Activated effector memory CD4-positive, alpha-beta T cell treated with Interleukin-2 at 50 U/mL for 16 hours (primary cell): ENCODE data around the gene LYAR.

ENCODE experiments used
- DNase-seq: peaks from one replicate; pipeline ENCODE4 v3.0.0-alpha.2; 2020

Gene LYAR

GRCh38 chr4:4315461-4316149 lies 25.7 kb upstream of the LYAR start:
- DNase-seq: no peak

GRCh38 chr4:4311193-4311592 lies 21.2 kb upstream of the LYAR start:
- DNase-seq: no peak

DNA sequence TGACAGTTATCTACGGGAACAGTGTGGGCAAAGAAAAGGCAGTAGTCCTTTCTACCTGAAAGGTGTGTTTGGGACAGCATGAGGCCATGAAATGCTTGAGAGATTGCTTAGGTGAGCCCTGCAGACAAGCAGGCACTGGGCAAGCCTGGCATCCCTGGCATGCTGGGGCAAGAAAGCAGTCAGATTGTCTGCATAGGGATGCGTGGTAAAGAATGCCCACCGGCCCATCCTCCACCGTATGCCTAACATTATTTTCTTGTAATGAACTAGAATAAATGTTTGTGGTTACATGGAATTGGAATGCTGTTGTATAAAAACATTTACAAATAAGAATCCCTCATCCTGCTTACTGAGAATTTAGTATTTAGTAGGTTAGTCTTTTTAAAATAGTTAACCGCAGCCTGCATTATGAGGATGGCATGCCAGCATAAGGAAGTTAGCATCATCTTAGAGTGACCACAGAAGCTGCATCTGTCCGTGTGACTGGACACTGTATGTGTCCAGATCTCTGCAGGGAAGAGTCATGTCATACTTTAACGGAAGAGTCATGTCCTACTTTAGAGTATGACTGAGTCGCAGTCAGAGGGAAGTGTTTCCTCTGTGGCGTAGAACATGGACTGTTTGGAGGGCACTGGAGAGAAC lies 19.0 kb upstream of the LYAR start:
- DNase-seq: no peak

DNA sequence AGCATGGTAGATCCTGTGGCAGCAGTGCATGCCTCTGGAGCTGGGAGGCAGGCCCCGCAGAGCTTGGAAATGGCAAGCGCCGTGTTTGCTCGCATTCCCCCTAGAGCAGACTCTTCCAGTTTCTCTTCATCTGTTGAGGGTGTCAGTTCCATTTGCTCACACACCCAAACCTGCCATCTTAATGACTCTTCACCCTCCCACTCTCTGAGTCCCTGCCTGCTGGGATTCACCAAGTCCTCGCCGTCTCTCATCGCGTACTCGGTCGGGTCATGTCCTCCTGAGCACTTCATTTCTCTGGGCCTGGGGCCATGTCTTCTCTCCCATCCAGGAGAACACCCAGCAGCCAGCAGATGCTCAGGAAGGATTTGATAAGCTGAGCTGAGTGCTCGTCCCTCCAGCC lies 17.0 kb upstream of the LYAR start:
- no peak for DNase-seq

- no peak for DNase-seq
These were observed 12.5 kb upstream of the LYAR start for GRCh38 chr4:4302416-4302815.

DNA sequence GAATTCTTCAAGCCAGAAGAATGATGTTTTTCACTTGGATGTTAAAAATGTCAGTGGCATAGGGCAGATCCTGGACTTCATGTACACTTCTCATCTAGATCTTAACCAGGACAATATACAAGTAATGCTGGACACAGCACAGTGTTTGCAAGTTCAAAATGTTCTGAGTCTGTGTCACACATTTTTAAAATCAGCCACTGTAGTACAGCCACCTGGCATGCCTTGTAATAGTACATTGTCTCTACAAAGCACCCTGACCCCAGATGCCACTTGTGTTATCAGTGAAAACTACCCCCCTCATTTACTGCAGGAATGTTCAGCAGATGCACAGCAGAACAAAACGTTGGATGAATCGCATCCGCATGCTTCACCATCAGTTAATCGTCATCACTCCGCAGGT lies 12.0 kb upstream of the LYAR start:
- DNase-seq: no peak

- no peak for DNase-seq
These were observed 9.1 kb upstream of the LYAR start for GRCh38 chr4:4299006-4299405.

DNA sequence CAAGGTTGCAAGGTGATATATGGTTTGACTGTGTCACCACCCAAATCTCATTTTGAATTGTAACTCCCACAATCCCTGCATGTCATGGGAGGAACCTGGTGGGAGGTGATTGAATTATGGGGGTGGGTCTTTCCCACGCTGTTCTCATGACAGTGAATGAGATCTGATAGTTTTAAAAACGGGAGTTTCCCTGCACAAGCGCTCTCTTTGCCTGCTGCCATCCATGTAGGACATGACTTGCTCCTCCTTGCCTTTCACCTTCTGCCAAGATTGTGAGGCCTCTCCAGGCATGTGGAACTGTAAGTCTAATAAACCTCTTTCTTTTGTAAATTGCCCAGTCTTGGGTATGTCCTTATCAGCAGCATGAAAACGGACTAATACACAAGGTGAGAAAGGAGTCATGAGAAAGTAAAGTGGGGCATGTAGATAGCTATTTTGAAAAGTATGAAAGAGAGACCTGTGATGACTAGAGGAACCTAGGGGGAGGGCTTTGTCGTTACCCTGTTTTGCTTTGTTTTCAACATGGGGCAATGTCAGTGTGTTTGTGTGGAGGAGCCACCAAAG lies 6.4 kb upstream of the LYAR start:
- no peak for DNase-seq

DNA sequence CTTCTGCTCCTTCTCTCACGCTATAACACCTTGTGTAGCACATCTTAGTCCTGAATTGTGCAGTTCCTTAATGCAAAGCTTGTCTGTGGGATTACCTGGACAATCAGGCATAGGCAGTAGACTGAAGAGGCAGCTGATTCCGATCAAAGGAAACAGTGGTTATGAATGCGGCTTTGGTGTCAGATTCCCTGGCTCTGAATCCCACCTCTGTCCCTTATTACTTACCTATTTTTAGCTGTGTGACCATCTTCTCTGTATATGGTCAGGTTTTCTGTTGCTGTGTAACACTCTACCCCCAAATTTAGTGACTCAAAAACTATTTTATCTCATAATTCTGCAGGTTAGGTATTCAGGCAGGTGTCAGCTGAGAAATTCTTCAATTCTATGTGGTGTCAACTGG lies 3.3 kb upstream of the LYAR start:
- DNase-seq: no peak

GRCh38 chr4:4289597-4289940 lies 385 bp downstream of the LYAR start:
- no peak for DNase-seq

GRCh38 chr4:4289055-4289454 lies 899 bp downstream of the LYAR start:
- DNase-seq: no peak

DNA sequence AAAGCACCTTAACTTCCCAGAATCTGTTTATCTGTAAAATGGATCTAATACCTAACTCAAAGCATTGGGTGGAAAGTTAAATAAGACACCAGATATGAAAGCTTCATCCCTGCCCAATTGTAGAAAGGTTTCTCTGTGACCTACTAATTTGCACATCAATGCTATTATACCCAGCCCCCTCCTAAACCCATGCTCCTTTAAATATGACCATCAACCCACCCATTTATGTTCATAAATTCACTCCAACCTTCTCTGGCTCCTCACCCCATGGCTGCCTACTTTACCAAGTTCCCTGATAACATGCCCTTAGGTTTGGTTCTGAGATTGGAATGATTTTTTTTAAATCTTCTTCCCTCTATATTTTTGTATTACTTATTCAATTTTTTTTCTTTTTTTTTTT lies 1.9 kb downstream of the LYAR start:
- no peak for DNase-seq

DNA sequence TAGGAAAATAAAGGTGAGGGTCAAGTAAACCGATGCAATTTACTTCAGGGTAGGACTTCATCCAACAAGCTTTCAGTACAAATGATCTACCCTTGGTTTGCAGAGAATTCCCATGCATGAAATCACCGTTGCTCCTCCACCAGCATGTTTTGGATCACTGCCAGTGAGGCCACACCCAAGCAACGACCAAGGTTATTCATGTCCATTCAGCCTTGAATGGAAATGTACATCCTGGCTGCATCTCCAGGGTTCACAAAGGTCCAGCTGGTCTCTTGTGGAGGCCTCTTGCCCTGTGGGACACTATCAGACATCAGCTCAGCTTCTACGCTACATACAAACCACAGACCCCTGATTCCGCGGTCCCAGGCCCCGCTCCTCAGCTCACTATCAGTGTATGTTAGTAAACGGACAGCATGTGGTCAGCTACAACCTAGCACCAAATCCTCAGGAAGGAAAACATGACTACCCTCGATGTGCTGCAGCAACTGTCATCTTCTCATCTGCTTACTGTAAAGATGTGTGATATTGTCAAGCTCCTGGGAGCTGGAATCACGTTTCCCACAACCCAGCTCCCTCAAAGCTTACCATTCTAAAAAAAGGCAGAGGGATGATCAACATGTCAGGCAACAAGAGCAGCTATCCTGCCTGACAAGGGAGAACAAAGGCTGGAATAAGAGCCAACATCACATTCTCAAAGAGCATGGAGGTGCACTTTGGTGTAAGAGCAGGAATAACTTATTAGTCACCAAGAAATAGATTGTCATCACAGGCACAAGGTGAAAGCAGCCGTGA lies 4.9 kb downstream of the LYAR start:
- DNase-seq: no peak

DNA sequence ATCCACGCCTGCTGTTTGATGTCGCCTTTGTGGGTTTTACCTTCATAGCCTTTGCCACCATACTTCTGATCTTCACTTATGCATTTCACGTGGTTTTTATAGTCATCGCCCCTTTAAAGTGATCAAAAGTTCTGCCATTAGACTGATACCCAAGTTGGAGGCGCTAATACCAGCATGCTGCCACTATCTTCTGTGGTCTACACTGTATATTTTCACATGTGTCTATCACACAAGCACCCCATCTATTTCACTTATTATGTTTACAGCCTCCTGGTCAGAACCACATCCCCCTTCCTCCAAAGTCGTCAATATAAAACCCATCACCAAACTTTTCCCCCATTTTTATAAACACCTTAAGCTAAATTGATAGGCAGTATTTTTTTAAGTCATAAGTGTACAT lies 8.2 kb downstream of the LYAR start:
- DNase-seq: no peak

GRCh38 chr4:4277531-4277930 lies 12.4 kb downstream of the LYAR start:
- DNase-seq: no peak

- no peak for DNase-seq
These were observed 15.7 kb downstream of the LYAR start for GRCh38 chr4:4274226-4274625.

DNA sequence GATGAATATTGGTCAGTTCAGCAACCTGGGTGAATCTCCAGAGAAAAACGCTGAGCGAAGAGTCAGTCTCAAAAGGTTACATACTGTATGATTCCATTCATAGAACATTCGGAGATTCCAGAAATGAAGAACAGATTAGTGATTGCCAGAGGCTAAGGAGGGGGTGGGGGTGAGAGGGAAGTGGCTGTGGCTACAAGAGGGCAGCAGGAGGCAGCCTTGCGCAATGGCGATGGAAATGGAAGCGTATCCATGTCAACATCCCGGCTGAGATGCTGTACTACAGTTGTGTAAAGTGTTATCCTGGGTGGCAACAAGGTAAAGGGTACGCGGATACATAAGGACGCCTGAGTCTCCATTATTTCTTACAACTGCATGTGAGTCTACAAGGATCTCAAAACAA lies 18.0 kb downstream of the LYAR start:
- no peak for DNase-seq

GRCh38 chr4:4270529-4270928 lies 19.4 kb downstream of the LYAR start:
- no peak for DNase-seq

DNA sequence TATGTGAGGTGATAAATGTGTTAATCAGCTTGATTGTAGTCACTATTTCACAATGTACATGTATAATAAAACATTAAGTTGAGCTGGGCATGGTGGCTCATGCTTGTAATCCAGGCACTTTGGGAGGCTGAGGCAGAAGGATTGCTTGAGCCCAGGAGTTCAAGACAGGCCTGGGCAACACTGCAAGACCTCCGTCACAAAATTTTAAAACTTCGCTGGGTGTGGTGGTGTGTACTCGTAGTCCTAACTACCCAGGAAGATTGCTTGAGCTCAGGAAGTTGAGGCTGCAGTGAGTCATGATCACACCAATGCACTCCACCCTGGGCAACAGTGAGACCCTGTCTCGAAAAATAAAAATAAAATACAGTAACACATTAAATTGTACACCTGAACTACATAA lies 20.1 kb downstream of the LYAR start:
- peak; percentile 36 for DNase-seq

- peak; percentile 51 for DNase-seq
These were observed 20.6 kb downstream of the LYAR start for GRCh38 chr4:4269331-4269731.

GRCh38 chr4:4268776-4269175 lies 21.2 kb downstream of the LYAR start:
- no peak for DNase-seq

DNA sequence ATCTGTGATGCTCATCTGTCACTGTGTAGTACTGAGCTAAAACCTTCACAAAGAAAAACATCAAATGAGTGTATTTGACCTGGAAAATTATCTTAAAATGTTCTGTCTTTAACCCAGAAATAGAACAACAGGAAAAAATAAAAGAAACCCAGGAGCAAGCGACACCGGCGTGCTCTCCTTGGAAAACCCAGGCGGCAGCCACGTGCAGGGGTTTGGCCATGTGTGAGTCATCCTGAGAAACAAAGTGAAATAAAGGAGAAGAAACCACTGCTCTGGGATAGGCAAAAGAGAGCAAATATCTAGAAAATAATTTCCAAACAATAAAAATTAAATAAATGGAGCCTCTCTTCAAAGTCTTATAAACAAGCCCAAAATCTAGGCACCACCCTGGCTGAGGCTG lies 22.0 kb downstream of the LYAR start:
- no peak for DNase-seq

DNA sequence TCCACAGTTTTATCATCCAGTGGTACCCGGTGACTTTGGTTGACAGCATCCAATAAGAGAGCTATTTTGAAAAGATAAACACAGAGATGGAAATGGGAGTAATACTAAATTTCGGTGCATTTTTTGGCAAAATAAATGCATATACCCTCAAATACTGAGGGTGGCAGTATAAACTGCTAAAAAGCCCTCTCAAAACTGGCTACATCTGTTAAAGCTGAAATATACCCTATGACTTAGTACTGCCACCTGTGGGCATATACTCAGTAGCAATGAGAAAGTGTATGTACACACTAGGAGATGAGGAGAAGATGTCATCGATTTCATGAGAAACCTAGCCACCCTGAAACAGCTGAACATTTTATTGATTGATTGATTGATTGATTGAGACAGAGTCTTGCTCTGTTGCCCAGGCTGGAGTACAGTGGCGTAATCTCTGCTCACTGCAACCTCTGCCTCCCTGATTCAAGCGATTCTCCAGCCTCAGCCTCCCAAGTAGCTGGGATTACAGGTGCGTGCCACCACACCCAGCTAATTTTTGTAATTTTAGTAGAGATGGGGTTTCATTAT lies 29.7 kb downstream of the LYAR start:
- DNase-seq: no peak
